Keratinocyte (primary cell): ENCODE measurements around the gene PARN. TPM values are rescaled to one million over a fixed set of nuclear protein-coding genes. Genes with fewer than 3 reads are reported as not detected.

ENCODE experiments used
- DNase-seq: peaks from one replicate; pipeline ENCODE4 v3.0.0-alpha.2; 2011; ENCODE audit warnings: low read depth, missing footprints, low spot score
- FAIRE-seq: peaks from 2 replicates; lab custom pipeline; 2011; peaks lifted over from hg19 to GRCh38; lab: Jason Lieb, UNC
- H2AFZ ChIP-seq: 2 replicates; pipeline ENCODE4 v1.6.0; 2012; ENCODE audit warnings: low read length, control low read depth, inconsistent platforms; ENCODE audit not compliant: control insufficient read depth
- H3K27ac ChIP-seq: 2 replicates; pipeline ENCODE4 v1.5.1; 2011; ENCODE audit warnings: low read length; ENCODE audit not compliant: control insufficient read depth, insufficient read depth
- H3K27me3 ChIP-seq: 3 replicates; pipeline ENCODE4 v1.6.0; 2011; ENCODE audit warnings: low read length; ENCODE audit not compliant: control insufficient read depth, insufficient read depth; ENCODE audit errors: extremely low read depth
- H3K36me3 ChIP-seq, 2 experiments: 2 replicates in 1 of 2; 3 replicates in 1 of 2; pipeline ENCODE4 v1.5.1; 2011; ENCODE audit warnings: low read length in 2 of 2, mild to moderate bottlenecking in 1 of 2; ENCODE audit not compliant: control insufficient read depth in 2 of 2, insufficient read depth in 2 of 2; ENCODE audit errors: extremely low read depth in 1 of 2
- H3K4me1 ChIP-seq: 3 replicates; pipeline ENCODE4 v1.5.1; 2011; ENCODE audit warnings: low read length; ENCODE audit not compliant: control insufficient read depth, insufficient read depth; ENCODE audit errors: extremely low read depth
- H3K4me2 ChIP-seq: 3 replicates; pipeline ENCODE4 v1.6.0; 2011; ENCODE audit warnings: low read depth, low read length; ENCODE audit not compliant: control insufficient read depth, insufficient read depth; ENCODE audit errors: extremely low read depth
- H3K4me3 ChIP-seq, 3 experiments: fragments of 200-600 bp in 1 of 3; sonication (generic) in 1 of 3; 2 replicates in 2 of 3; 3 replicates in 1 of 3; pipeline ENCODE4 v1.5.1; 2011 to 2016; ENCODE audit warnings: low read length in 3 of 3, mild to moderate bottlenecking in 3 of 3, control low read depth in 2 of 3, inconsistent platforms in 1 of 3, low read depth in 1 of 3, mixed read lengths in 1 of 3, mixed run types in 1 of 3, moderate library complexity in 1 of 3; ENCODE audit not compliant: control insufficient read depth in 2 of 3, insufficient read depth in 2 of 3; ENCODE audit errors: extremely low read depth in 1 of 3
- H3K79me2 ChIP-seq: 2 replicates; pipeline ENCODE4 v1.6.0; 2012; ENCODE audit warnings: low read length; ENCODE audit not compliant: control insufficient read depth, insufficient read depth
- H3K9ac ChIP-seq: 3 replicates; pipeline ENCODE4 v1.6.0; 2011; ENCODE audit warnings: low read length; ENCODE audit not compliant: control insufficient read depth, insufficient read depth; ENCODE audit errors: extremely low read depth
- H3K9me1 ChIP-seq: 3 replicates; pipeline ENCODE4 v1.6.0; 2011; ENCODE audit warnings: low read length; ENCODE audit not compliant: control insufficient read depth, insufficient read depth; ENCODE audit errors: extremely low read depth
- H3K9me3 ChIP-seq: 2 replicates; pipeline ENCODE4 v1.5.1; 2012; ENCODE audit warnings: low read depth, low read length; ENCODE audit not compliant: control insufficient read depth
- H4K20me1 ChIP-seq: 3 replicates; pipeline ENCODE4 v1.6.0; 2011; ENCODE audit warnings: low read length; ENCODE audit not compliant: control insufficient read depth, insufficient read depth; ENCODE audit errors: extremely low read depth
- CTCF ChIP-seq, 3 experiments: IDR thresholded peaks in 1 of 3; conservative IDR thresholded peaks in 1 of 3; optimal IDR thresholded peaks in 1 of 3; 2 replicates in 2 of 3; 3 replicates in 1 of 3; pipeline versions ENCODE3 to v1.5.1; 2011; ENCODE audit warnings: low read length in 3 of 3, mild to moderate bottlenecking in 3 of 3, moderate library complexity in 2 of 3, control low read depth in 1 of 3, inconsistent platforms in 1 of 3; ENCODE audit not compliant: insufficient read depth in 2 of 3; ENCODE audit errors: extremely low read depth in 1 of 3
- EZH2 ChIP-seq: IDR thresholded peaks from one replicate; pipeline ENCODE4 v1.6.1; 2012; ENCODE audit warnings: inconsistent platforms, mild to moderate bottlenecking, low read length, moderate library complexity
- dilution Hi-C: fragments of 300-500 bp; cut with MboI; formaldehyde crosslinking; loops from one replicate; pipeline ENCODE4 v1.7.0; 2020; ENCODE audit warnings: low sequenced_read_pairs; ENCODE audit not compliant: extremely low pct_ligation_motif_present
- polyA plus RNA-seq, 5 experiments: library from polyadenylated mRNA; depleted of rRNA in 3 of 5; stranded (reverse) in 3 of 5; stranded (forward) in 1 of 5; unstranded in 1 of 5; fragments of >200 nt; gene quantifications; 1 replicate in 1 of 5; 2 replicates in 3 of 5; 3 replicates in 1 of 5; pipeline versions ENCODE4 v1.2.1 to v1.2.3, GENCODE V29; 2011 to 2012; ENCODE audit warnings: missing spikeins in 2 of 5, low read depth in 1 of 5, low replicate concordance in 1 of 5

PARN gene
- polyA plus RNA-seq, 1 donor (not counting 4 experiments of a cell fraction or from before 2014, with no cell fraction given), result 40.8 TPM

- Histone ChIP-seq H3K36me3 (peaks cover 3% of the 10 kb centered on the region in 2 experiments), H3K9me3 (no peaks in the 10 kb centered on the region), H4K20me1 (no peaks in the 10 kb centered on the region), H3K4me1 (peaks cover 20% of the 10 kb centered on the region), H3K4me2 (no peak overlapping the region), H3K79me2 (peaks cover 12% of the 10 kb centered on the region), H3K4me3 (no peak overlapping the region), H3K27ac (no peak overlapping the region), H2AFZ (no peak overlapping the region), H3K9me1 (no peaks in the 10 kb centered on the region), H3K9ac (no peak overlapping the region), H3K27me3 (no peaks in the 10 kb centered on the region)
- TF ChIP-seq EZH2, result no peak
- no peak for TF ChIP-seq CTCF (optimal IDR thresholded peaks at IDR 0.05 in 1 of 3, IDR thresholded peaks at IDR 0.05 in 1 of 3, conservative IDR thresholded peaks at IDR 0.05 in 1 of 3; ENCODE audit: extremely low read depth in 1 of 3, insufficient read depth in 2 of 3, low read length in 3 of 3)
- no peak for FAIRE-seq
- DNase-seq, result no peak
- dilution Hi-C loops, result no loop called here
Measured at GRCh38 chr16:14520753-14521152, 109.3 kb downstream of the PARN start.

- peak; percentile 55 for FAIRE-seq
Measured at GRCh38 chr16:14514967-14515366, 115.1 kb downstream of the PARN start.

More at GRCh38 chr16:14514967-14515366, 115.1 kb downstream of the PARN start:
- no peaks in the 10 kb centered on the region for H3K9me3 ChIP-seq
- no peak overlapping the region for H3K9ac ChIP-seq
- H4K20me1 ChIP-seq, result no peaks in the 10 kb centered on the region
- dilution Hi-C loops, result no loop called here
- no peak overlapping the region for H3K27ac ChIP-seq
- DNase-seq, result no peak
- H2AFZ ChIP-seq, result no peak overlapping the region
- peaks cover 22% of the 10 kb centered on the region for H3K4me1 ChIP-seq
- no peaks in the 10 kb centered on the region for H3K27me3 ChIP-seq
- peaks cover 5% of the 10 kb centered on the region for H3K79me2 ChIP-seq
- TF ChIP-seq EZH2, result no peak
- H3K36me3 ChIP-seq, result peaks cover 2 to 3% of the 10 kb centered on the region in 2 experiments
- H3K9me1 ChIP-seq, result no peaks in the 10 kb centered on the region
- H3K4me3 ChIP-seq, result no peak overlapping the region
- H3K4me2 ChIP-seq, result no peak overlapping the region
